AG04450 (cell line): ENCODE measurements around the gene KRT26. TPM values are rescaled to one million over a fixed set of nuclear protein-coding genes. Genes with fewer than 3 reads are reported as not detected.
"Not testable (repeated sequence)": the region's sequence is repeated elsewhere in the genome, so short reads cannot be mapped to it uniquely, and the experiment has no call there.

Experiments used
- CTCF ChIA-PET: fragments of 300-600, 350-600 bp; formaldehyde crosslinking; extraction: SDS; loops from one replicate; lab custom pipeline; 2022; ENCODE audit warnings: antibody characterized with exemption, inconsistent platforms; lab: Charles Lee
- POLR2A ChIA-PET: fragments of 350-600 bp; formaldehyde crosslinking; extraction: SDS; loops from one replicate; lab custom pipeline; 2021; ENCODE audit warnings: antibody characterized with exemption, inconsistent platforms; lab: Yijun Ruan, JAX
- DNase-seq: peaks from one replicate; pipeline ENCODE4 v3.0.0-alpha.2; 2011; ENCODE audit warnings: low read depth, low spot score
- H3K27ac ChIP-seq: one replicate; pipeline ENCODE4 v1.5.1; 2012; ENCODE audit warnings: low read depth, low read length, control low read depth
- H3K27me3 ChIP-seq: one replicate; pipeline ENCODE4 v1.6.0; 2012; ENCODE audit warnings: low read length; ENCODE audit not compliant: control insufficient read depth, insufficient read depth
- H3K4me3 ChIP-seq: 2 replicates; pipeline ENCODE4 v1.5.1; 2011; ENCODE audit warnings: mild to moderate bottlenecking, low read depth, low read length, control low read depth
- H3K9me3 ChIP-seq: 2 replicates; pipeline ENCODE4 v1.5.1; 2012; ENCODE audit warnings: low read length; ENCODE audit not compliant: control insufficient read depth, insufficient read depth
- polyA plus RNA-seq: library from polyadenylated mRNA; depleted of rRNA; stranded (reverse); fragments of >200 nt; gene quantifications from 2 replicates; pipeline ENCODE4 v1.2.3, GENCODE V29; 2011
- TF ChIP-seq, protein P1 (sequence below): IDR thresholded peaks from 2 replicates; pipeline ENCODE4 v1.5.1; 2011; ENCODE audit warnings: low read depth, low read length, control low read depth, inconsistent platforms

KRT26 gene
- polyA plus RNA-seq, 1 experiment = not detected

DNA sequence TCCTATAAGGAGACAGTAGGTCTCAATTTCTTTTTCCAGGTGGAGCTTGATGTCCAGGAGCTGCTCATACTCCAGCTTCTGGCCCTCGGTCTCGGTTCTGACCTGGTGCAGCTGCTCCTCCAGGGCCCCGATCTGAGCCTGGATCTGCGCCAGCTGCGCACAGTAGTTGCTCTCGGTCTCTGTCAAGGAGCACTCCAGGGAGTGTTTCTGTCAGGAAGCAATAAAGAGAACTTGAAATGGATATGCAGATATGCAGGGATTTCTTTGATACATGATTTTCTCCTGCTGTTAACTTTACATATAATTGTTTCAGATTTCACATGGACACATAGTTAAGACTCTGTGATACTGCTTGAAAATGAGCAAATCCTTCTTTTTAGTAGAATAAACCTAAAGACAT, 21.6 kb downstream of the KRT26 start:
- TF ChIP-seq, protein P1, sequence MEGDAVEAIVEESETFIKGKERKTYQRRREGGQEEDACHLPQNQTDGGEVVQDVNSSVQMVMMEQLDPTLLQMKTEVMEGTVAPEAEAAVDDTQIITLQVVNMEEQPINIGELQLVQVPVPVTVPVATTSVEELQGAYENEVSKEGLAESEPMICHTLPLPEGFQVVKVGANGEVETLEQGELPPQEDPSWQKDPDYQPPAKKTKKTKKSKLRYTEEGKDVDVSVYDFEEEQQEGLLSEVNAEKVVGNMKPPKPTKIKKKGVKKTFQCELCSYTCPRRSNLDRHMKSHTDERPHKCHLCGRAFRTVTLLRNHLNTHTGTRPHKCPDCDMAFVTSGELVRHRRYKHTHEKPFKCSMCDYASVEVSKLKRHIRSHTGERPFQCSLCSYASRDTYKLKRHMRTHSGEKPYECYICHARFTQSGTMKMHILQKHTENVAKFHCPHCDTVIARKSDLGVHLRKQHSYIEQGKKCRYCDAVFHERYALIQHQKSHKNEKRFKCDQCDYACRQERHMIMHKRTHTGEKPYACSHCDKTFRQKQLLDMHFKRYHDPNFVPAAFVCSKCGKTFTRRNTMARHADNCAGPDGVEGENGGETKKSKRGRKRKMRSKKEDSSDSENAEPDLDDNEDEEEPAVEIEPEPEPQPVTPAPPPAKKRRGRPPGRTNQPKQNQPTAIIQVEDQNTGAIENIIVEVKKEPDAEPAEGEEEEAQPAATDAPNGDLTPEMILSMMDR = no peak
- Histone ChIP-seq H3K9me3 (no peaks in the 10 kb centered on the region), H3K27me3 (peaks cover 27% of the 10 kb centered on the region), H3K27ac (no peak overlapping the region), H3K4me3 (no peak overlapping the region)
- DNase-seq = no peak
- ChIA-PET POLR2A (no interaction called here), CTCF (interaction anchor here (0.6 to 1.9 kb wide), 2 partner anchors 41 to 130 kb away, joined by 3 to 4 read pairs; no protein-coding TSS in a partner anchor)

DNA sequence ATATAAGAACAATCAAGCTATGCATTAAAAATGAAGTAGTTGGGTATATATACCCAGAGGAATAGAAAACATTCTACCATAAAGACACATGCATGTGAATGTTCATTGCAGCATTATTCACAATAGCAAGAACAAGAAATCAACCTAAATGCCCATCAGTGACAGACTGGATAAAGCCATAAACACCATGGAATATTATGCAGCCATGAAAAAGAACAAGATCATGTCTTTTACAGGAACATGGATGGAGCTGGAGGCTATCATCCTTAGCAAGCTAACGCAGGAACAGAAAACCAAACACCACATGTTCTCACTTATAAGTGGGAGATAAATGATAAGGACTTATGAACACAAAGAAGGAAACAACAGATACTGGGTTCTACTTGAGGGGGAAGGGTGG, 23.3 kb downstream of the KRT26 start:
- H3K9me3 ChIP-seq, DNase-seq, H3K27ac ChIP-seq, POLR2A ChIA-PET, CTCF ChIA-PET, H3K4me3 ChIP-seq: not testable (repeated sequence)
- H3K27me3 ChIP-seq = peaks cover 31% of the 10 kb centered on the region

DNA sequence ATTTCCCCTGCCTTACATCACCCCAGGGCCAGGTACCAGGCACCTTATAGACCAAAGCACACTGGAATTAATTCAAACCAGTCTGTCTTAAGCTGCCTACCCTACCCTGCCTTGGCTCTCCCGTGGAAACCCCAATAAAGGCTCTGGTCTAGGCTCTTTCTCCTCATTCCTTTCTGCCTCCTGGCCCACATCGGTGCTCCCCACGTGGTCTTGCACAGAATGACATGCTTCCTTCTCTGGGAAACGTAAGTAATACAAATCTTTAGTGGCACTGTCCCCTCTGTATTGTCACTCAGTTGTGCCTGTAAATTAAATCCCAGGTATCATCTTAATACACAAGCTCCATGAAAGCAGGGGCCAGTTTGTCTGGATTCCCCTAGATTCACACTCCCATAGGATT, 33.4 kb downstream of the KRT26 start:
- Histone ChIP-seq H3K4me3 (no peak overlapping the region), H3K27ac (no peak overlapping the region), H3K9me3 (no peaks in the 10 kb centered on the region), H3K27me3 (peaks cover 14% of the 10 kb centered on the region)
- DNase-seq = no peak
- TF ChIP-seq, protein P1 = no peak
- CTCF ChIA-PET = no interaction called here
- POLR2A ChIA-PET = no interaction called here

DNA sequence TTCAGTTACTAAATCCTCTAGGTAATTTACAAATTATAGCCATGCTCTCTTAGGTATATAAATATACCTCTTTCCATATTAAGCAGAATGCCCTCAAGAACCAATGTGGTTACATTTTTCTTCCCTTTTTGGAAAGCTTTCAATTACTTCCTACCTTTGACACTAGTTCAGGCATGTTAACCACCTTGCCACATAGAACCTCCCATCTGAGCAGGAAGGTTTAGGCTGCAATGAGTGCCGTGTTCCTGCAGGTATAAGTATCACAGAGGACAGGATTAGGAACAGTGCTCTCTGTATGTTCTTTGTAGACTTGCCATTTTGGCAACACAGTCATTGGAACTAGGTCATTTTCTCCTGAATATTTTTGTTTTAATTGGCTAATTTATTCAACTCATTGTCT, 37.0 kb downstream of the KRT26 start:
- POLR2A ChIA-PET = no interaction called here

DNA sequence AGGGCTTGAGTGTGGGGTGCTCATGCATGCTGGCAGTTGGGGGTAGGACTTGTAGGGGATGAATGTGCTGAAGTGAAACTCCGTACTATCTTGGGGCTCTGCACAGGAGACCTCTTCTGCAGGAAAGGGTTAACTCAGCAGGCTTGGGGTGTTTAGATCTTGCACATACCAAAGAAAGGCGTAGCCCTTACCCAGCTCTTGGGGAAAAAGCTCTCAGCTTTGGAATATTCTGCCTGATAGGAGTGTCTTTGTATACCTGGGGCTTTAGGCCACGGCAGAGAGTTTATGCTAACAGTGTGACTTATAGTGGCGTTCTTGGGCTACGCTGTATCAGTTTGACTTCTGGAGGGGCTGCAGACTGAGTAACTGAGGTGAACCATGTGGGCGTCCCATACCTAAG, 38.0 kb downstream of the KRT26 start:
- H3K27ac ChIP-seq = no peak overlapping the region
- no peak for DNase-seq
- no peaks in the 10 kb centered on the region for H3K9me3 ChIP-seq
- TF ChIP-seq, protein P1 = no peak
- H3K27me3 ChIP-seq = peaks cover 10% of the 10 kb centered on the region
- ChIA-PET CTCF (no interaction called here), POLR2A (no interaction called here)
- no peak overlapping the region for H3K4me3 ChIP-seq

More for the DNA sequence above, 37.0 kb downstream of the KRT26 start:
- H3K27me3 ChIP-seq = peaks cover 12% of the 10 kb centered on the region
- H3K27ac ChIP-seq = no peak overlapping the region
- H3K4me3 ChIP-seq = no peak overlapping the region
- TF ChIP-seq, protein P1 = no peak
- H3K9me3 ChIP-seq = no peaks in the 10 kb centered on the region
- DNase-seq = no peak
- CTCF ChIA-PET = no interaction called here

DNA sequence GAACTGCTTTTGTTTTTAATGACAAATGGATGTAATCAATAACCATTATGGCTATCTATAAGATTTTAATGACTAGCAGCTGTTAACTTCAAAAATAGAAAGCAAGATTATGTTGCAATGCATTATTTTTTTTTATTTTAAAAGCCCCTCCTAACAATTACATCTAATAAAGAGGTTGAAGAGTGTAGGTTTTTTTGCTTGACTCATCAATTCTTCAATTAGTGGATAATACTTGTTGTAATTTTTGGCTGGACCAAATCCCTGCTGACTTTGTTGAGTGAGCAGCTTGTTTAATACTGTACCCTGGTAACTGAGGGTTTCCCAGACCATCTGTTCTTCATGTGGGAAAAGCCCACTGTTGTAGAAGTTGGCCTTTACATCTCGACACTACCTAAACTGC, 41.0 kb downstream of the KRT26 start:
- ChIA-PET CTCF (no interaction called here), POLR2A (interaction anchor here (1.1 kb wide), 1 partner anchor 84 kb away, joined by 3 read pairs; no protein-coding TSS in a partner anchor)
- H3K27ac ChIP-seq = no peak overlapping the region
- no peaks in the 10 kb centered on the region for H3K9me3 ChIP-seq
- DNase-seq = no peak
- peaks cover 10% of the 10 kb centered on the region for H3K27me3 ChIP-seq
- H3K4me3 ChIP-seq = no peak overlapping the region
- TF ChIP-seq, protein P1 = no peak
